GM23338 (cell line): ENCODE data around the gene MAP2K5. TPM values are rescaled to one million over a fixed set of nuclear protein-coding genes. Genes with fewer than 3 reads are reported as not detected.

ENCODE experiments used
- ATAC-seq: fragments of 200-7000 bp; cut with Tn5 transposase; 3 replicates; pipeline ENCODE4 v1.9.1; 2020
- DNase-seq: peaks from one replicate; pipeline ENCODE4 v3.0.0-alpha.2; 2015; ENCODE audit warnings: low spot score
- H2AFZ ChIP-seq: fragments of 200-600 bp; sonication (generic); 2 replicates; pipeline ENCODE4 v1.8.0; 2016; ENCODE audit warnings: antibody characterized with exemption, mild to moderate bottlenecking, moderate library complexity
- H3F3A ChIP-seq: fragments of 200-600 bp; sonication (generic); replicated peaks from 2 replicates; pipeline ENCODE4 v1.8.0; 2017; ENCODE audit warnings: antibody characterized with exemption, mixed run types, low read depth
- H3K27ac ChIP-seq: fragments of 200-600 bp; sonication (generic); 2 replicates; pipeline ENCODE4 v1.6.1; 2016; ENCODE audit warnings: low read depth
- H3K27me3 ChIP-seq: fragments of 200-600 bp; sonication (generic); 2 replicates; pipeline ENCODE4 v1.8.0; 2016; ENCODE audit warnings: mild to moderate bottlenecking, mixed run types, moderate library complexity; ENCODE audit not compliant: insufficient read depth
- H3K36me3 ChIP-seq: fragments of 200-600 bp; sonication (generic); 2 replicates; pipeline ENCODE4 v1.8.0; 2016; ENCODE audit warnings: mild to moderate bottlenecking; ENCODE audit not compliant: insufficient read depth
- H3K4me1 ChIP-seq: fragments of 200-600 bp; sonication (generic); 2 replicates; pipeline ENCODE4 v1.8.0; 2016; ENCODE audit warnings: mild to moderate bottlenecking, moderate library complexity; ENCODE audit not compliant: insufficient read depth
- H3K4me2 ChIP-seq: fragments of 200-600 bp; sonication (generic); 2 replicates; pipeline ENCODE4 v1.7.1; 2017; ENCODE audit warnings: mixed run types
- H3K4me3 ChIP-seq: fragments of 200-600 bp; sonication (generic); 2 replicates; pipeline ENCODE4 v1.6.1; 2016; ENCODE audit warnings: mixed run types
- H3K79me2 ChIP-seq: fragments of 200-600 bp; sonication (generic); replicated peaks from 2 replicates; pipeline ENCODE4 v1.8.0; 2017; ENCODE audit warnings: mild to moderate bottlenecking; ENCODE audit not compliant: insufficient read depth
- H3K9me2 ChIP-seq: fragments of 200-600 bp; sonication (generic); 2 replicates; pipeline ENCODE4 v1.8.0; 2017; ENCODE audit not compliant: insufficient read depth
- H4K20me1 ChIP-seq: fragments of 200-600 bp; sonication (generic); replicated peaks from 2 replicates; pipeline ENCODE4 v1.8.0; 2017; ENCODE audit warnings: mild to moderate bottlenecking; ENCODE audit not compliant: insufficient read depth
- H3K27ac Mint-ChIP-seq: 2 replicates; pipeline ENCODE4 v1.8.0; 2020; ENCODE audit warnings: inconsistent platforms, mild to moderate bottlenecking, moderate library complexity, mixed read lengths
- H3K27me3 Mint-ChIP-seq: 3 replicates; pipeline ENCODE4 v1.8.0; 2022; ENCODE audit warnings: low read depth, mild to moderate bottlenecking, moderate library complexity, mixed read lengths, inconsistent platforms; ENCODE audit not compliant: insufficient read depth, poor library complexity
- H3K36me3 Mint-ChIP-seq: 3 replicates; pipeline ENCODE4 v1.8.0; 2021; ENCODE audit warnings: low read depth, mild to moderate bottlenecking, inconsistent platforms, moderate library complexity, mixed read lengths
- H3K4me1 Mint-ChIP-seq: 3 replicates; pipeline ENCODE4 v1.8.0; 2020; ENCODE audit warnings: mild to moderate bottlenecking, inconsistent platforms, mixed read lengths
- H3K4me3 Mint-ChIP-seq: 3 replicates; pipeline ENCODE4 v1.8.0; 2021; ENCODE audit warnings: moderate library complexity, mild to moderate bottlenecking, inconsistent platforms, mixed read lengths
- H3K9me3 Mint-ChIP-seq: 3 replicates; pipeline ENCODE4 v1.8.0; 2020; ENCODE audit warnings: moderate library complexity, mild to moderate bottlenecking, inconsistent platforms, mixed read lengths
- CTCF ChIP-seq, 2 experiments: fragments of 200-600 bp in 1 of 2; sonication (generic) in 1 of 2; conservative IDR thresholded peaks; 2 replicates each; pipeline versions ENCODE4 v1.5.1 to v1.6.1; 2016 to 2017; ENCODE audit warnings: antibody characterized with exemption in 2 of 2, low read depth in 2 of 2, mild to moderate bottlenecking in 2 of 2, moderate library complexity in 1 of 2
- EZH2phosphoT487 ChIP-seq: fragments of 200-600 bp; sonication (generic); IDR thresholded peaks from one replicate; pipeline ENCODE4 v1.8.1; 2018; ENCODE audit warnings: antibody characterized with exemption; ENCODE audit not compliant: unreplicated experiment
- JUNB ChIP-seq: IDR thresholded peaks from one replicate; pipeline ENCODE4 v1.6.1; 2016; ENCODE audit warnings: antibody characterized with exemption; ENCODE audit not compliant: unreplicated experiment
- POLR2AphosphoS5 ChIP-seq: IDR thresholded peaks from 2 replicates; pipeline ENCODE4 v1.6.1; 2016; ENCODE audit warnings: antibody characterized with exemption, low read depth
- ZNF331 ChIP-seq: fragments of 250-450 bp; sonication (Bioruptor Pico); IDR thresholded peaks from 2 replicates; pipeline ENCODE4 v1.5.0; 2020; ENCODE audit warnings: low read depth, mild to moderate bottlenecking, moderate library complexity
- polyA plus RNA-seq: library from polyadenylated mRNA; unstranded; fragments of >200 nt; fragmentation: Nextera tagmentation; extraction: Ambion mirVana; gene quantifications from 2 replicates; pipeline ENCODE4 v1.2.1, GENCODE V29; 2016
- total RNA-seq: library from RNA; depleted of rRNA; stranded (reverse); fragments of >200 nt; shearing (Covaris generic); gene quantifications from 2 replicates; pipeline ENCODE4 v1.2.3, GENCODE V29; 2014
- TF ChIP-seq, protein P1 (sequence below): fragments of 250-450 bp; sonication (Bioruptor Pico); IDR thresholded peaks from 2 replicates; pipeline ENCODE4 v1.5.0; 2020; ENCODE audit warnings: mild to moderate bottlenecking, moderate library complexity

The MAP2K5 gene
- total and polyA plus RNA-seq, 2 experiments from 2014 or later = 6.5 to 13.6 TPM

- Histone ChIP-seq H3K27ac (no peak overlapping the region), H3K27me3 (no peaks in the 10 kb centered on the region), H4K20me1 (no peaks in the 10 kb centered on the region), H3K79me2 (no peaks in the 10 kb centered on the region), H3K4me2 (0 out of 2 replicates have a peak overlapping the region, but pooled peaks have one; percentile 7), H3K4me3 (no peak overlapping the region), H3K4me1 (peaks cover 49% of the 10 kb centered on the region), H3K36me3 (no peaks in the 10 kb centered on the region), H3F3A (no peaks in the 10 kb centered on the region), H3K9me2 (peaks cover 9% of the 10 kb centered on the region; the same call in 1 of the 2 replicates), H2AFZ (no peak overlapping the region)
- Mint-ChIP-seq H3K27me3 (no peaks in the 10 kb centered on the region), H3K4me1 (peaks cover 78% of the 10 kb centered on the region), H3K9me3 (no peaks in the 10 kb centered on the region), H3K4me3 (no peak overlapping the region), H3K36me3 (no peaks in the 10 kb centered on the region), H3K27ac (no peak overlapping the region)
- peak; percentile 47 for DNase-seq
- TF ChIP-seq, protein P1, sequence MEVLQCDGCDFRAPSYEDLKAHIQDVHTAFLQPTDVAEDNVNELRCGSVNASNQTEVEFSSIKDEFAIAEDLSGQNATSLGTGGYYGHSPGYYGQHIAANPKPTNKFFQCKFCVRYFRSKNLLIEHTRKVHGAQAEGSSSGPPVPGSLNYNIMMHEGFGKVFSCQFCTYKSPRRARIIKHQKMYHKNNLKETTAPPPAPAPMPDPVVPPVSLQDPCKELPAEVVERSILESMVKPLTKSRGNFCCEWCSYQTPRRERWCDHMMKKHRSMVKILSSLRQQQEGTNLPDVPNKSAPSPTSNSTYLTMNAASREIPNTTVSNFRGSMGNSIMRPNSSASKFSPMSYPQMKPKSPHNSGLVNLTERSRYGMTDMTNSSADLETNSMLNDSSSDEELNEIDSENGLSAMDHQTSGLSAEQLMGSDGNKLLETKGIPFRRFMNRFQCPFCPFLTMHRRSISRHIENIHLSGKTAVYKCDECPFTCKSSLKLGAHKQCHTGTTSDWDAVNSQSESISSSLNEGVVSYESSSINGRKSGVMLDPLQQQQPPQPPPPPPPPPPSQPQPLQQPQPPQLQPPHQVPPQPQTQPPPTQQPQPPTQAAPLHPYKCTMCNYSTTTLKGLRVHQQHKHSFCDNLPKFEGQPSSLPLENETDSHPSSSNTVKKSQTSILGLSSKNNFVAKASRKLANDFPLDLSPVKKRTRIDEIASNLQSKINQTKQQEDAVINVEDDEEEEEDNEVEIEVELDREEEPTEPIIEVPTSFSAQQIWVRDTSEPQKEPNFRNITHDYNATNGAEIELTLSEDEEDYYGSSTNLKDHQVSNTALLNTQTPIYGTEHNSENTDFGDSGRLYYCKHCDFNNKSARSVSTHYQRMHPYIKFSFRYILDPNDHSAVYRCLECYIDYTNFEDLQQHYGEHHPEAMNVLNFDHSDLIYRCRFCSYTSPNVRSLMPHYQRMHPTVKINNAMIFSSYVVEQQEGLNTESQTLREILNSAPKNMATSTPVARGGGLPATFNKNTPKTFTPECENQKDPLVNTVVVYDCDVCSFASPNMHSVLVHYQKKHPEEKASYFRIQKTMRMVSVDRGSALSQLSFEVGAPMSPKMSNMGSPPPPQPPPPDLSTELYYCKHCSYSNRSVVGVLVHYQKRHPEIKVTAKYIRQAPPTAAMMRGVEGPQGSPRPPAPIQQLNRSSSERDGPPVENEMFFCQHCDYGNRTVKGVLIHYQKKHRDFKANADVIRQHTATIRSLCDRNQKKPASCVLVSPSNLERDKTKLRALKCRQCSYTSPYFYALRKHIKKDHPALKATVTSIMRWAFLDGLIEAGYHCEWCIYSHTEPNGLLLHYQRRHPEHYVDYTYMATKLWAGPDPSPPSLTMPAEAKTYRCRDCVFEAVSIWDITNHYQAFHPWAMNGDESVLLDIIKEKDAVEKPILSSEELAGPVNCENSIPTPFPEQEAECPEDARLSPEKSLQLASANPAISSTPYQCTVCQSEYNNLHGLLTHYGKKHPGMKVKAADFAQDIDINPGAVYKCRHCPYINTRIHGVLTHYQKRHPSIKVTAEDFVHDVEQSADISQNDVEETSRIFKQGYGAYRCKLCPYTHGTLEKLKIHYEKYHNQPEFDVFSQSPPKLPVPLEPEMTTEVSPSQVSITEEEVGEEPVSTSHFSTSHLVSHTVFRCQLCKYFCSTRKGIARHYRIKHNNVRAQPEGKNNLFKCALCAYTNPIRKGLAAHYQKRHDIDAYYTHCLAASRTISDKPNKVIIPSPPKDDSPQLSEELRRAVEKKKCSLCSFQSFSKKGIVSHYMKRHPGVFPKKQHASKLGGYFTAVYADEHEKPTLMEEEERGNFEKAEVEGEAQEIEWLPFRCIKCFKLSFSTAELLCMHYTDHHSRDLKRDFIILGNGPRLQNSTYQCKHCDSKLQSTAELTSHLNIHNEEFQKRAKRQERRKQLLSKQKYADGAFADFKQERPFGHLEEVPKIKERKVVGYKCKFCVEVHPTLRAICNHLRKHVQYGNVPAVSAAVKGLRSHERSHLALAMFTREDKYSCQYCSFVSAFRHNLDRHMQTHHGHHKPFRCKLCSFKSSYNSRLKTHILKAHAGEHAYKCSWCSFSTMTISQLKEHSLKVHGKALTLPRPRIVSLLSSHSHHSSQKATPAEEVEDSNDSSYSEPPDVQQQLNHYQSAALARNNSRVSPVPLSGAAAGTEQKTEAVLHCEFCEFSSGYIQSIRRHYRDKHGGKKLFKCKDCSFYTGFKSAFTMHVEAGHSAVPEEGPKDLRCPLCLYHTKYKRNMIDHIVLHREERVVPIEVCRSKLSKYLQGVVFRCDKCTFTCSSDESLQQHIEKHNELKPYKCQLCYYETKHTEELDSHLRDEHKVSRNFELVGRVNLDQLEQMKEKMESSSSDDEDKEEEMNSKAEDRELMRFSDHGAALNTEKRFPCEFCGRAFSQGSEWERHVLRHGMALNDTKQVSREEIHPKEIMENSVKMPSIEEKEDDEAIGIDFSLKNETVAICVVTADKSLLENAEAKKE (CRISPR knock-in tag) = no peak
- no peak for TF ChIP-seq POLR2AphosphoS5
- no peak for TF ChIP-seq JUNB
- TF ChIP-seq EZH2phosphoT487 = no peak
- no peak for TF ChIP-seq CTCF (conservative IDR thresholded peaks at IDR 0.05; ENCODE audit: low read depth in 2 of 2)
- no peak for TF ChIP-seq ZNF331 (CRISPR knock-in tag)
- ATAC-seq = peak; percentile 75
Observed at GRCh38 chr15:67771189-67771800, 228.8 kb downstream of the MAP2K5 start.
